ENCODE measurements around the gene TMEM135.

TMEM135 gene

GRCh38 chr11:87330187-87330601 is 292.5 kb downstream of the TMEM135 start:
- no peak for DNase-seq (ENCODE audit: low spot score)
- TF ChIP-seq CTCF (IDR thresholded peaks at IDR 0.05; ENCODE audit: extremely low read depth, missing control alignments): no peak

- DNase-seq (ENCODE audit: low spot score): no peak
- no peak for TF ChIP-seq CTCF (IDR thresholded peaks at IDR 0.05; ENCODE audit: extremely low read depth, missing control alignments)
Observed at GRCh38 chr11:87331273-87331672, 293.5 kb downstream of the TMEM135 start.

DNA sequence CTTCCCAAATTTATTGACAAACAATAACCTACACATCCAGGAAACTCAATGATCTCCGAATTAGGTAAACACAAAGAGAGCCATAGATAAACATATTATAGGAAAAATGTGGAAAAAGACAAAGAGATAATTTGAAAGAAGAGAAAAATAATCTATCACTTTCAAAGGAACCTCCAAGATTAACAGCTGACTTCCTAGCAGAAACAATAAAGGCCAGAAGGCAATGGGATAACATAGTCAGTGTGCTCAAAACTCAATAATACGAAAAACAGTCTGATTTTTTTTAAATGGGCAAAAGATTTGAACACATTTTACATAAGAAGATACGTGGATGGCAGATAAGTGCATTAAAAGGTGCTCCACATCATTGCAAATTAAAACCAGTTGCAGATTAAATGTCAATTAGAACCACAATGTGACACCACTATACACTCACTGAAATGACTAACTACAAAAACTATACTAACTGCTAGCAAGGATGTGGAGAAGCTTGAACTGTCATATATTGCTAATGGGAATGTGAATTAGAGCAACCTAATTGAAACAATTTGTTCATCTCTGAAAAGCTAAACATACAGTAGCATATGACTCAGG is 300.4 kb downstream of the TMEM135 start:
- no peak for DNase-seq (ENCODE audit: low spot score)
- no peak for TF ChIP-seq CTCF (IDR thresholded peaks at IDR 0.05; ENCODE audit: extremely low read depth, missing control alignments)

- DNase-seq (ENCODE audit: low spot score): no peak
- no peak for TF ChIP-seq CTCF (IDR thresholded peaks at IDR 0.05; ENCODE audit: extremely low read depth, missing control alignments)
Observed at GRCh38 chr11:87339416-87339815, 301.7 kb downstream of the TMEM135 start.

DNA sequence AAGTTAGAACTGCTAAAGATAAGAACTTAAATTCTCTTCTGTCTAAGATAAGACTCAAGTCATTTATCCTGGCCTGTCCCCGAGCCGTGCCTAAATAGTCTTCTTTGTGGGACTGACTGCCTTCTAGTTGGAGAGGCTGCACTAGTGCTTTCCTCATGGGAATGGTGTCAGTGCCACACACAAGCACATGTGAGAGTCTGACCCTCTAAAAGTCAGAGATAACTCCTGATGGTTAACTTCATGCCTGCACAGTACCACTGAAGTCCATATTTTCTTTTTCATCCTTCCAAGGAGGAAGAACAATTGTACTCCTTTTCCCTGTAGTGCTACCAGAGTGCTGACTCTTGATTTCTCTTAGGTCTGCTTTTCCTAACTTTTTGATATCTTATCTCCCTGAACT is 309.7 kb downstream of the TMEM135 start:
- no peak for DNase-seq (ENCODE audit: low spot score)
- no peak for TF ChIP-seq CTCF (IDR thresholded peaks at IDR 0.05; ENCODE audit: extremely low read depth, missing control alignments)

GRCh38 chr11:87347854-87348253 is 310.1 kb downstream of the TMEM135 start:
- no peak for DNase-seq (ENCODE audit: low spot score)
- TF ChIP-seq CTCF (IDR thresholded peaks at IDR 0.05; ENCODE audit: extremely low read depth, missing control alignments): no peak

- TF ChIP-seq CTCF (IDR thresholded peaks at IDR 0.05; ENCODE audit: extremely low read depth, missing control alignments): no peak
Observed at GRCh38 chr11:87351676-87352075, 313.9 kb downstream of the TMEM135 start.

More at GRCh38 chr11:87351676-87352075, 313.9 kb downstream of the TMEM135 start:
- DNase-seq (ENCODE audit: low spot score): no peak
